Mesendoderm (in vitro differentiated cells): ENCODE results near the gene P2RY6.
A peak's percentile ranks its signal among the peaks of the same experiment; 100 is the strongest.

ENCODE experiments used
- DNase-seq: peaks from one replicate; pipeline ENCODE4 v3.0.0; 2013
- H2AK5ac ChIP-seq: 2 replicates; pipeline ENCODE4 v1.6.1; 2013; ENCODE audit warnings: low read length, inconsistent platforms
- H2BK120ac ChIP-seq: 2 replicates; pipeline ENCODE4 v1.6.1; 2013; ENCODE audit warnings: low read depth, mild to moderate bottlenecking, low read length, moderate library complexity, mixed read lengths
- H2BK15ac ChIP-seq: replicated peaks from 2 replicates; pipeline ENCODE4 v1.6.1; 2013; ENCODE audit warnings: low read depth, mild to moderate bottlenecking, moderate library complexity
- H2BK5ac ChIP-seq: 2 replicates; pipeline ENCODE4 v1.6.1; 2013; ENCODE audit warnings: low read length, inconsistent platforms
- H3K18ac ChIP-seq: 2 replicates; pipeline ENCODE4 v1.6.1; 2013; ENCODE audit warnings: mild to moderate bottlenecking, low read length, mixed read lengths
- H3K23ac ChIP-seq: one replicate; pipeline ENCODE4 v1.6.1; 2013; ENCODE audit warnings: low read length
- H3K27ac ChIP-seq: 2 replicates; pipeline ENCODE4 v1.5.1; 2013; ENCODE audit warnings: low read depth, mild to moderate bottlenecking, inconsistent platforms, low read length, moderate library complexity
- H3K27me3 ChIP-seq: 2 replicates; pipeline ENCODE4 v1.6.1; 2013; ENCODE audit warnings: low read length, control low read depth, mild to moderate bottlenecking, inconsistent platforms; ENCODE audit not compliant: insufficient read depth, poor library complexity
- H3K36me3 ChIP-seq: 2 replicates; pipeline ENCODE4 v1.6.1; 2013; ENCODE audit warnings: low read length, inconsistent platforms; ENCODE audit not compliant: control insufficient read depth, insufficient read depth
- H3K4ac ChIP-seq: one replicate; pipeline ENCODE4 v1.6.1; 2013; ENCODE audit warnings: low read depth, mild to moderate bottlenecking, low read length, moderate library complexity
- H3K4me1 ChIP-seq: 2 replicates; pipeline ENCODE4 v1.6.1; 2013; ENCODE audit warnings: low read depth, low read length, inconsistent platforms; ENCODE audit not compliant: control insufficient read depth
- H3K4me2 ChIP-seq: 2 replicates; pipeline ENCODE4 v1.6.1; 2013; ENCODE audit warnings: low read length
- H3K4me3 ChIP-seq: 2 replicates; pipeline ENCODE4 v1.5.1; 2013; ENCODE audit warnings: mild to moderate bottlenecking, low read length
- H3K56ac ChIP-seq: one replicate; pipeline ENCODE4 v1.6.1; 2013; ENCODE audit warnings: low read length
- H3K79me1 ChIP-seq: 2 replicates; pipeline ENCODE4 v1.6.1; 2013; ENCODE audit warnings: low read length, inconsistent platforms
- H3K79me2 ChIP-seq: 2 replicates; pipeline ENCODE4 v1.6.1; 2013; ENCODE audit warnings: mild to moderate bottlenecking, low read length; ENCODE audit not compliant: control insufficient read depth, insufficient read depth
- H3K9ac ChIP-seq: 2 replicates; pipeline ENCODE4 v1.6.1; 2013; ENCODE audit warnings: low read length, inconsistent platforms
- H4K5ac ChIP-seq: one replicate; pipeline ENCODE4 v1.6.1; 2013; ENCODE audit warnings: low read length
- H4K8ac ChIP-seq: one replicate; pipeline ENCODE4 v1.6.1; 2013; ENCODE audit warnings: low read depth, mild to moderate bottlenecking, control low read depth, low read length, moderate library complexity
- WGBS: extraction: QIAGEN DNeasy Blood & Tissue Kit; methylation state at CpG from one replicate; pipeline ENCODE4 v1.1.7; 2013; ENCODE audit warnings: low lambda C conversion rate, missing lambda C conversion rate; ENCODE audit not compliant: insufficient coverage; ENCODE audit errors: extremely low coverage; 5-methylcytosine and 5-hydroxymethylcytosine counted together

P2RY6 gene

GRCh38 chr11:73323464-73323863 is 51.3 kb downstream of the P2RY6 start:
- H3K4me1 ChIP-seq = peaks cover 8% of the 10 kb centered on the region
- H4K5ac ChIP-seq = no peak overlapping the region
- H2BK5ac ChIP-seq = no peak overlapping the region
- H3K23ac ChIP-seq = no peak overlapping the region
- no peaks in the 10 kb centered on the region for H3K36me3 ChIP-seq
- peak overlapping the region; percentile 35 for H3K27ac ChIP-seq
- H2BK15ac ChIP-seq = no peak overlapping the region
- peak overlapping the region; percentile 51 for H3K56ac ChIP-seq
- no peaks in the 10 kb centered on the region for H3K27me3 ChIP-seq
- H3K4me3 ChIP-seq = no peak overlapping the region
- peaks cover 4% of the 10 kb centered on the region for H3K79me1 ChIP-seq
- no CpG with 5 or more reads among the region's 14 CpGs for WGBS
- DNase-seq = peak; percentile 89
- no peak overlapping the region for H2AK5ac ChIP-seq
- no peak overlapping the region for H3K4ac ChIP-seq
- H4K8ac ChIP-seq = no peak overlapping the region
- no peak overlapping the region for H3K18ac ChIP-seq
- H3K4me2 ChIP-seq = no peak overlapping the region
- no peak overlapping the region for H2BK120ac ChIP-seq
- H3K9ac ChIP-seq = peak overlapping the region; percentile 11
- no peaks in the 10 kb centered on the region for H3K79me2 ChIP-seq

DNA sequence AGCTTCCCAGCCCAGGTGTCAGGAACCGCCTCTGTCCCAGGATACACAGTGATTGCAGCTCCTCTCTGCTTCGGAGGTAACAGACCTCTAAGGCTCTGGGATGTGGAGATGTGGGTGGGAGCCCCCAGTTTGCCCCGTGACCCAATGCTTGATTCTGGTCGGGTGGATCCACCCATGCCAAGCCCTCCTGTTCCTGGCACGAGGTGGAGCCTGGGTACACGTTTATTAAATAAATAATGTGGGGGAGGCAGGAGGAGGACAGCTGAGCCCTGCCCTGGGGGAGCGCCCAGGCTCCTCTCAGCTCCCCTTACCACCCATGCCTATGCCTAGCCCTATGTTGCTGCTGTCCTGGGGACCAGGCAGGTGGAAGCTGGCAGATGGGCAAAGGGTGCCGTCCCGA is 52.0 kb downstream of the P2RY6 start:
- H3K4me2 ChIP-seq = no peak overlapping the region
- H3K4me1 ChIP-seq = peaks cover 8% of the 10 kb centered on the region
- WGBS = no CpG with 5 or more reads among the region's 9 CpGs
- H3K4me3 ChIP-seq = no peak overlapping the region
- no peak overlapping the region for H2BK5ac ChIP-seq
- H2BK120ac ChIP-seq = no peak overlapping the region
- H3K18ac ChIP-seq = peak overlapping the region; percentile 35
- H3K79me2 ChIP-seq = no peaks in the 10 kb centered on the region
- H3K27ac ChIP-seq = peak overlapping the region; percentile 35
- no peak overlapping the region for H2BK15ac ChIP-seq
- peak overlapping the region; percentile 31 for H3K23ac ChIP-seq
- peak overlapping the region; percentile 67 for H2AK5ac ChIP-seq
- no peak overlapping the region for H3K4ac ChIP-seq
- H3K36me3 ChIP-seq = no peaks in the 10 kb centered on the region
- H3K9ac ChIP-seq = peak overlapping the region; percentile 14
- H4K5ac ChIP-seq = no peak overlapping the region
- H3K56ac ChIP-seq = peak overlapping the region; percentile 51
- H4K8ac ChIP-seq = no peak overlapping the region
- peaks cover 6% of the 10 kb centered on the region for H3K79me1 ChIP-seq
- H3K27me3 ChIP-seq = no peaks in the 10 kb centered on the region
- no peak for DNase-seq

DNA sequence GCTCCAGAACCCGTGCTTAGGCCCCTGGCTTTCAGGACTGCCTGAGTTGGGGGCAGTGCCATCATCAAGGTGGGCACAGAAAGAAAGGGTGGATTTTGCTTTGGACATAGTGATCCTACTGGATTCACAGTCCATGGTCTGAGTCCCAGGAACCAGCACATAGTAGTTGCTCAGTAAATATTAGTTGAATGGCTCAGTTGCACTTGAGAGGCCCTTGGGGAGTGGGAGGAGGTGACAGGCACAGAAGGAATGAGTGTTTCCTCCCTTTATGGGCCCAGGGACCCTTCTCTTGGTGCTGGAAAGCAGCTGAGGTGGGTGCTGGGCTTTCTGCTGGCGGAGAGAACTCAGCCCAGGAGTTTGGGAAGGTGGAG is 52.5 kb downstream of the P2RY6 start:
- H3K36me3 ChIP-seq = no peaks in the 10 kb centered on the region
- H3K4me1 ChIP-seq = peaks cover 8% of the 10 kb centered on the region
- no peak overlapping the region for H3K9ac ChIP-seq
- H3K4ac ChIP-seq = no peak overlapping the region
- H3K79me1 ChIP-seq = peaks cover 6% of the 10 kb centered on the region
- H2BK15ac ChIP-seq = no peak overlapping the region
- no peak overlapping the region for H3K27ac ChIP-seq
- H2AK5ac ChIP-seq = peak overlapping the region; percentile 67
- H3K4me2 ChIP-seq = no peak overlapping the region
- no peak overlapping the region for H3K18ac ChIP-seq
- H4K8ac ChIP-seq = no peak overlapping the region
- peak overlapping the region; percentile 31 for H3K56ac ChIP-seq
- H2BK120ac ChIP-seq = no peak overlapping the region
- H3K23ac ChIP-seq = no peak overlapping the region
- H2BK5ac ChIP-seq = no peak overlapping the region
- no peak overlapping the region for H4K5ac ChIP-seq
- no peak for DNase-seq
- no peaks in the 10 kb centered on the region for H3K79me2 ChIP-seq
- H3K4me3 ChIP-seq = no peak overlapping the region
- no CpG with 5 or more reads among the region's 2 CpGs for WGBS
- no peaks in the 10 kb centered on the region for H3K27me3 ChIP-seq

GRCh38 chr11:73325036-73325981 is 53.2 kb downstream of the P2RY6 start:
- no peaks in the 10 kb centered on the region for H3K36me3 ChIP-seq
- no peak overlapping the region for H3K4me3 ChIP-seq
- no peak overlapping the region for H4K5ac ChIP-seq
- H3K79me2 ChIP-seq = no peaks in the 10 kb centered on the region
- H3K23ac ChIP-seq = no peak overlapping the region
- no peak overlapping the region for H3K4me2 ChIP-seq
- no CpG with 5 or more reads among the region's 13 CpGs for WGBS
- no peak overlapping the region for H4K8ac ChIP-seq
- H3K79me1 ChIP-seq = peaks cover 6% of the 10 kb centered on the region
- H2BK120ac ChIP-seq = no peak overlapping the region
- H3K56ac ChIP-seq = peak overlapping the region; percentile 11
- no peak overlapping the region for H2BK5ac ChIP-seq
- H3K27ac ChIP-seq = no peak overlapping the region
- H3K27me3 ChIP-seq = no peaks in the 10 kb centered on the region
- H3K18ac ChIP-seq = no peak overlapping the region
- H3K4me1 ChIP-seq = peaks cover 8% of the 10 kb centered on the region
- H2AK5ac ChIP-seq = no peak overlapping the region
- H3K4ac ChIP-seq = no peak overlapping the region
- no peak overlapping the region for H3K9ac ChIP-seq
- H2BK15ac ChIP-seq = no peak overlapping the region
- no peak for DNase-seq

- no CpG with 5 or more reads among the region's 10 CpGs for WGBS
- H3K56ac ChIP-seq = no peak overlapping the region
- H3K27ac ChIP-seq = no peak overlapping the region
- H3K79me2 ChIP-seq = no peaks in the 10 kb centered on the region
- H2BK15ac ChIP-seq = no peak overlapping the region
- no peak overlapping the region for H4K8ac ChIP-seq
- H3K18ac ChIP-seq = no peak overlapping the region
- H2BK120ac ChIP-seq = no peak overlapping the region
- H3K4ac ChIP-seq = no peak overlapping the region
- no peaks in the 10 kb centered on the region for H3K27me3 ChIP-seq
- no peak overlapping the region for H3K4me3 ChIP-seq
- DNase-seq = no peak
- H3K9ac ChIP-seq = no peak overlapping the region
- no peak overlapping the region for H4K5ac ChIP-seq
- no peak overlapping the region for H3K4me2 ChIP-seq
- no peak overlapping the region for H2AK5ac ChIP-seq
- H3K23ac ChIP-seq = no peak overlapping the region
- H3K79me1 ChIP-seq = peaks cover 4% of the 10 kb centered on the region
- no peaks in the 10 kb centered on the region for H3K36me3 ChIP-seq
- peaks cover 12% of the 10 kb centered on the region for H3K4me1 ChIP-seq
- H2BK5ac ChIP-seq = no peak overlapping the region
Observed at GRCh38 chr11:73326929-73327811, 55.0 kb downstream of the P2RY6 start.
